ENCODE results near the gene KIF26B.
"Not testable (repeated sequence)": the region's sequence is repeated elsewhere in the genome, so short reads cannot be mapped to it uniquely, and the experiment has no call there.

Gene KIF26B

DNA sequence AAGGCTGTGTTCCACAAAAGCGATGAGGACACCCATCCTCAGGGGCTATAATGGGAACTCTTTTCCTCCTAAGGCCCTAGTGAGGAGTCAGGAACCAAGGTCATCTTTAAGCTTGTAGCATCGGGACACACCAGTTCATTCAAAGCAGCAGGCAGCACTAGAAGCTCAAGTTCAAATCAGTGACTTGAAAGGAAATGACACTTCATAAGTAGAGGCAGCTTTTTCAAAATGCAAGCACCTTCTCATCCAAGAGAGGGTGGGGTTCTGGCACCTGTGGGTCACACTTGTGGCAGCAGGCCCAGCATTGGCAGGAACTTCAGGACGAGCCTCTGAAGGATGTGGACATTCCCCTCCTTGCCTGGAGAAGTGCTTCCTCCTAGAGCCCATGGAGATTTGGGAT is 496.3 kb downstream of the KIF26B start:
- no peak for DNase-seq (ENCODE audit: low spot score)

DNA sequence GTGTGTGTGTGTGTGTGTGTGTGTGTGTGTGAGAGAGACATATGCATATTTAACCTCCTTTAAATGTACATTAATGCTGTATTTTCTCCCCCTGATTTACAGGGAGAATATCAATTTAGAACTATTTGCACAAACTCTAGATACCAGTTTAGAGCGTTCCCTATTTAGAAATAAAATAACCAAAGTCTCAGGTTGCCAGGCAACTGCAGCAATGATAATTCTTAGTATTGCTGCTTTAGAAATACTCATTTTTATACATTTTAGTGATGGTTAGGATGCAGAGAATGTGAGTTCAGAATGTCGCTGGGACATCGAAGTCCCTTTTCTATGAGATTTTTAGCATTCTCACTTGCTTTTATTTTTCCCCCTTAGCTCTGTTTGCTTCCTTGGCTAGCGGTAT is 497.3 kb downstream of the KIF26B start:
- no peak for DNase-seq (ENCODE audit: low spot score)

DNA sequence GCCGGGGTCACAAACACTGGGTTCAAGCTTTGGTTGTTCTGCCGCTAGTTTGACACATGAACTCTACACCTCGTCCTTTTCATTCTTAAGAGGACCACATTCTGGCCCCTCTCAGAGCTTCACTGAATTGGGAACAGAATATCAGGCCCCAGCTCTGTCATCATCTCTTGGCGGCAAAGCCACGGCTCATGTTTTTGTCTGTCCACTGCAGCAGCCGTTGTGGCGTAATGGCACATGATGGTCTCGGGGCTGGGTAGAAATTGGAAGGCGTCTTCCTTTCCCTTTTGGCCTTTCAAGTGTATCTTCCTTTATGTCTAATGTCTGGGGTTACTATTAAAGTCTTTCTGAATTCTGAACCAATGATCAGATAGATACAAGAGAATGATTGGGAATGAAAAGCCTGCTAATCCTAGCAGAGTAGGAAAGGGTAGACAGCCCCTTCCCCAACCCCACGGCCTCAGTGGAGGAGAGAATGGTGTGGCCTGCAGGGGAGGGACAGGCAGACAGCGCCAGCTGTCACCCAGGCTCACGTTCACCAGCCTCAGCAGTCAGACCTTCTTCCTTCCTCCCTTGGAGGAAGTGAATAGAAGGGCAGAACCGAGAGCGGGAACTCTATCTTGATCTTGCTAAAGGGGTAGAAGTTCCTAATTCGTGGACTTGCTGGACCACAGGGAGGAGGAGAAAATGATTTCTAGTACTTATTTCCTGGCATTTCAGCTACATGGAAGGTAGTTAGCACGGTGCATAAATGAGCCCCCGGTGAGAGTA is 498.1 kb downstream of the KIF26B start:
- no peak for DNase-seq (ENCODE audit: low spot score)

DNA sequence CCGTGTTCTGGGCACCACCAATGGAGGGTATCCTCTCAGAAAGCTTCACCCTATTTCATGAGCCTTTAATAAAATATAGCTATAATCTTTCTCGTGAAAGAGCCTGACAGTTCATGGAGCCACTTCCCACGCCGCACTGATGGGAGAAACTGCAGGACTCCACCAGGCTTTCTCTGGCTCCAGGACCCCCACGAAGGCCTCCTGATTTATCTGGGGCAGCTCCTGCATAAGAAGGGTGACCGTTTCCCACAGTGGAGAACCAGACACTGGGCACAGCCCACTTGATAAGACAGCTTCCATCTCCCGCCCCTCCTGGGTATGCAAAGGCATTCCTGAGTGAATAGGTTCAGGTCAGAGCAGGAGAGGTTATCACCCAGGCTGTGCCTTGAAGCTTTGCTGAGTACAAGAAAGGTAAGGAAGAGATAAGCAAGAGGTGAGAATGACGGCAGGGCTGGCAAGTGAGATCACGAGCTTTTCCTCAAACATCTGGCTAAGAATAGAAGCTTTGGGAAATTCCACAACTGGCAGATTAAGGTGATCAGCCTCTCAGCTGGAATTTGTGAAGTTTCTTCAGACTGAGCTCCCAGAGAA is 499.8 kb downstream of the KIF26B start:
- no peak for DNase-seq (ENCODE audit: low spot score)

DNA sequence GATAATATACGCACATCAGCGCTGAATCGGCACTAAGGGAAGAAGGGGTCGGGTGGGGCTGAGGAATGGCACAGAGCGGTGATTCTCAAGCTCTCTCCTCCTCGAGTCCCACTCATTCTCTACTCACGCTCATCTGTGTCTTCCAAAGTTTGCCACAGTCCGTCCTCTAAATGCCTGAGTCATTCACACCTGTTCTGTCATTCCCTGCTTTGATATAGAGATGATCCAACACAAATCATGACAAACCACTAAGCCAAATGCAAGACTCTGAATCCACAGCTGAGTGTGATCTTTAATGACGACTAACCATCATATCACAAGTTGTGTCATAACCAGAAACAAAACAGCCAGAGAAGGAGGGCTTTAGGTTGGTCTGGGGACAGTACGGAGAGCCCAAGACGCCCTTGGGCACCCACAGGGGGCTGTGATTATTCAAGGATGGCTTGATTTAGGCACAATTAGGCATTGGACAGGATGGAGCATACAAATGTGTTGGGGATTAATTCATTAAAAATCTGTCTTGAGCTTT is 501.5 kb downstream of the KIF26B start:
- DNase-seq (ENCODE audit: low spot score), result no peak

DNA sequence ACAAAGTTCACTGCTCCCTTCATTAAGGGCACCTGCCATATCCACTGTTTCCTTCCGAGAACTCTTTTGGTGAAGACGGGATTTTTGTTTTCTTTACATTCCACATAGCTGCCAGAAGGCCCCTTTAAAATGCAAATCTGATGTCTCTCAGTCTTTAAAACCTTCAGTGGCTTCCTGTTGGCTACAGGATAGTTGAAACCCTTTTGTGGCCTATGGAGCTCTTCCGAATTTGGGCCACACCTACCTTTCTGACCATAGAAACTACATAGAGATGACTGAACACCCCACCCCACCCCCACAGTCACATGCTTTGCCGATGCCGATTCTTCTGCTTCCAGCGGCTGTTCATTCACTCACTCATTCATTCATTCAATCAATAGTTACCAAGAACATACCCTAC is 502.6 kb downstream of the KIF26B start:
- DNase-seq (ENCODE audit: low spot score), result no peak

DNA sequence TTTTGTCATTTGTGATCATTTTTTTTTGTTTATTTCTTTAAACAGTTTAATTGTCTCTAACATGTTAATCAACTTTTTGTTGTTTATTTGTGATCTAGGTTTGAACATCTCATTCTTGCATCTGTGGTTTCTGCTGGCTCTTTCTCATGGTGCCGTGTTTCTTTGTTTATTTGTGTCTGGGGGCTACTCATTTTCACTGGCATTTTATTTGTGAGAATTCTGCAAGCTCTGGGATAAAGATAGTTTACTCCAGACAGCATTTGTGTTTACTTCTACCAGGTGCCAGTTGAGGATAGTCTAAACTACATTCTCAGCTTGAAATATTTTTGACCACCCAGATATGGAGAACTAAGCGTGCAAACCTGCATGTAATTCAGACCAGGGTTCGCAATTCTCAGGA is 508.6 kb downstream of the KIF26B start:
- DNase-seq (ENCODE audit: low spot score), result no peak

DNA sequence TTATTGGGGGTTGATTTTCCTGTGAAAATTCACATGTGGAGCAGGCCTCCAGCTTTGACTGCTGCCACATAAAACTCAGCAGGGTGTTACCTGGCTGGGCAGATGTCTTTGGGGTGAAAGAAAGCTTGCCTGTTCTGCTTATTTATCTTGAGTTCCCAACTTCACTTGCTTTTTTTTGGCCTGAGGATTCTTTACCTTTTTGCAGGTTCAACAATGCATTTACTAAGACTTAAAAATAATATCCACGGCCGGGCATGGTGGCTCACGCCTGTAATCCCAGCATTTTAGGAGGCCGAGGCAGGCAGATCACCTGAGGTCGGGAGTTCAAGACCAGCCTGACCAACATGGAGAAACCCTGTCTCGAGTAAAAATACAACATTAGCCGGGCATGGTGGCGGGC is 509.1 kb downstream of the KIF26B start:
- no peak for DNase-seq (ENCODE audit: low spot score)

DNA sequence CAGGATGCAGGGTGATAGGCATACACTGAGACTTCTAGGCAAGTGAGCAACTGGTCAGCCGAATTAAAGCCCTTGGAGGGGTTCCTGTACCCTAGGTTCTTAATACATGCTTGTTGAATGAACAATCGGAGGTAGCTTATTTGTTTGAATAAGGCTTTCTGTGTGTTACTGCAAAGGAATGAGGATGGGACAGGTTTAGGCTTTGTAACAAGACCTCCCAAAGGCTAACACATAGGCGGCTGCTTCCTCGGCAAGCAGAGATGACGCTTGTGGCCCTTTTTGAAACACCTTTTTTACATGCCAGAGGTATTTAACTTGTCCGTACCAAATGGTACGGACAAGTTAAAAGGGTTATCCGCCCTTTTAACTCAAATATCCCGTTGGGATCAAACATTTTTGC is 511.6 kb downstream of the KIF26B start:
- DNase-seq (ENCODE audit: low spot score), result no peak

DNA sequence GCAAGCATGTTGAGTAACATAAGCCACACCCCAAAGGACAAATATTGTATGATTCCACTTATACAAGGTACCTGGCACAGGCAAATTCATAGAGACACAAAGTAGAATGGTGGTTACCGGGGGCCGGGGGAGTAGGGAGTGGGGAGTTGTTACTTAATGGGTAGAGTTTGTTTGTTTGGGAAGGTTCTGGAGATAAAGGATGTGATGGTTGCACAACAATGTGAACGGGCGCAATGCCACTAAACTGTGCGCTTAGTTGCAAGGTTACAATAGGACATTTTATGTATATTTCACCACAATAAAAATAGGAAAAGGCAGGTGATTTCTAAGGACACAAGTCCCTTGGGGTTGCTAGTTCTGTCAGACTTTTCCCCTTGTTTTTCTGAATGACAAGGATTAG is 516.6 kb downstream of the KIF26B start:
- no peak for DNase-seq (ENCODE audit: low spot score)

DNA sequence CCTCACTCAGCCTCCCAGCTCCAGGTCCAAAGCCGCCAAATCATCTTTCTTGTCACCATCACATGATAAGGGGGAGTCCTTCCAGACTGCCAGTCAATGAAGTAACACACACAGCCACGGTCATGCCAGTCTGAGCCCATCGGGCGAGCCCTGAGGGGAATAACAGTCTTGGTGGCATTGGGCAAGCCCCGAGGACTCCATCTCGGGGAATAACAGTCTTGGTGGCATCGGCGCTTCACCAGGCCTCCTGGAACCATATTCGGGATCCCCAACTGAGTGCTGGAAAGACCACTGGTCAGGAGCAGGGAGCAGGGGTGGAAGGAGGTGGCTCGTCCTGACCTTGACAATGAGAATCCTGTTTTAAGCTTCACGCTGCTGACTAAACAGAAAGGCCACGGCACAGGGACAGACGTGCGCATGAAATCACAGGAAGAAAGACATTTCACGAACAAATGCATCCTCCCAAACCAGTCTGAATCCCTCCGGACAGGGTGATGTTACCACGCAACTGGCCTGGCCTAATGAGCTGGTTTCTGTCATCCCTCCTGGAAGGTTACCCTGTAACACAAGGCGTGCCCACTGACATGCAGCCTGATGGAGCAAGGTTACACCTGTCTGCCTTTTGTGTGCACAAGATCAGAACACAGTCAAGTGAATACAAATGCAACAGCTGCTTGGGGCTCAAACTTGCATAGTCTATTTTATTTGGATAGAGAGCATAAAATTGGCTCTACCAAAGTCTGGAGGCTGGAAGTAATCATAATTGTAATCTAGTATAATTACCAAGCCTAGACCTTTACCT is 517.4 kb downstream of the KIF26B start:
- DNase-seq (ENCODE audit: low spot score), result no peak

DNA sequence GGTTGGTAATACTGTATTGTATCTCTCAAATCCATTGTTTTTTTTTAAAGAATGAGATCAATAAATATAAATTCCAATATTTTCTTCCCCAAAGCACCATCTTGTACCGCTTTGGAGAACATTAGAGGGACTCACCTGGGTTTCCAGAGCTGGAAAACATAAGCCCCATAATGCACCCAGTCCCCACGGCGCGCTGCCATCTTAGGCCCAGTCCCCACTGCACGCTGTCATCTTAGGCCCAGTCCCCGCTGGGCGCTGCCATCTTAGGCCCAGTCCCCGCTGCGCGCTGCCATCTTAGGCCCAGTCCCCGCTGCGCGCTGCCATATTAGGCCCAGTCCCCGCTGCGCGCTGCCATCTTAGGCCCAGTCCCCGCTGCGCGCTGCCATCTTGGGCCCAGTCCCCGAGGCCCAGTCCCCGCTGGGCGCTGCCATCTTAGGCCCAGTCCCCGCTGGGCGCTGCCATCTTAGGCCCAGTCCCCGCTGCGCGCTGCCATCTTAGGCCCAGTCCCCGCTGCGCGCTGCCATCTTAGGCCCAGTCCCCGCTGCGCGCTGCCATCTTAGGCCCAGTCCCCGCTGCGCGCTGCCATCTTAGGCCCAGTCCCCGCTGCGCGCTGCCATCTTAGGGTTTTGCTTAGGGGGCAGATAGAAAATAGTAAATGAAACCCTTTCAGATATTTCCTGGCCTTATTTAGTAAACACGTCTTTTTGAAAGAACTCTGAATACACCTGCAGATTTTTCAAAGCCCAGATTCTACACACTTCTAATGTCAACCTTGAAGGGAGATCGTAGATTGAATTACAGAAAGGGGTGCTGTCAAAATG is 518.3 kb downstream of the KIF26B start:
- not testable (repeated sequence) for DNase-seq (ENCODE audit: low spot score)

DNA sequence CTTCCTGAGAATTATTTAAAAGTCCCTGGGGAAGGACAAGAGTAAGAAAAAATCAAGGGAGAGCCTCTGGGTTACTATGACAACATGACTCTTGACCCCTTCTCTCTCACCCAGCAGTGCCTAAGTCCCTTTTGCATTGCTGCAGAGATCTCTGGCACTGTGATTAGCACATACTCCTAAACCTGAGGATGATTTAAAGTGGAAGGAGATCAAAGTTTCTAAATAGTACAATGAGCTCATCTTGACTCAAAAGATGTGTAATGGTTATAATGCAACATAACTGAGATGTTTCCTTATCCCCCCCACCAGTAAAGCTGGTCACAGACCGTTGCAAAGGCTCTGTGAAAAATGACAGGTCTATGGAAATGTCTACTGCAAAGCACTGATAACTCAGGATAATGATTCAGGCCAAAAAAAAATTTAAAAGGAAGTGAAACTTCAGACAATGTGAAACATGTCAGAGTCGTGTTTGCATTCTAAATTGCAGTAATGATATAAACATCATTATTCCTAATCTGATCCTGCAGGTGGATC is 519.2 kb downstream of the KIF26B start:
- no peak for DNase-seq (ENCODE audit: low spot score)

DNA sequence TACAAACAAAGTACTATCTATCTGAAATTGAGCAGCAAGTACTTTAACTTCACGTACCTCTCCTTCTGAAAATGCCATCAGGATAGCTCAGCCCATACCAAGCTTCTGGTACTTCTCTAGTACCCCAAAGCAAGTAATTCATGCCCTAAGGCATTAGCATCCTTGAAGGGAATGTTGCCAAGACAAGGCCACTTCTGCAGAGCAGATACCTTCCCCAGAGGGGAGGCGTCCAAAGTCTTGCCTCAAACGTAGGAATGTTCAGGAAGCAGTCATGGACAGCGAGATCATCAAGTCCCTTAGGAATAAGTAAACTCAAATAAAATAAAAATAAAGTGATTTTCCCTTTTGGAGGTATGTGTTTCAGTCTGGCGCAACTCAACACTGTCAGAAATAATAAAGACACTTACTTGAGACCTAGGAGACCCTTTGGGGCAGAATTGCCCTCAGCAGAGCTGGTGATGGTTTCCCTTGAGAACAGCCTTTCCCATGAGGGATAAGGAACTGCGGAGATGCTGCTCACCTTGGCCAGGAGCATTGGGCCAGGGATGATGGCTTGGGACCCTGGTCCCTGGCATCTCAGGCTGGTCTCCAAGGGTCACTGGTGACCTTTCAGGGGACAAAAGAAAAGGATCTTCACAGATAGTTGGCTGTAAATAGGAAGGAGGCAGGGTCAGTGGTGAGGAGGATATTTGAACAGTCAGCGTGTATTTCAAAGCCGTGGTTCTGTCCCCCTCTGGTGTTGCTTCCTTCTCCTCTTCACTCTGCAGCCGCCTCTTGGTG is 522.9 kb downstream of the KIF26B start:
- DNase-seq (ENCODE audit: low spot score), result no peak

DNA sequence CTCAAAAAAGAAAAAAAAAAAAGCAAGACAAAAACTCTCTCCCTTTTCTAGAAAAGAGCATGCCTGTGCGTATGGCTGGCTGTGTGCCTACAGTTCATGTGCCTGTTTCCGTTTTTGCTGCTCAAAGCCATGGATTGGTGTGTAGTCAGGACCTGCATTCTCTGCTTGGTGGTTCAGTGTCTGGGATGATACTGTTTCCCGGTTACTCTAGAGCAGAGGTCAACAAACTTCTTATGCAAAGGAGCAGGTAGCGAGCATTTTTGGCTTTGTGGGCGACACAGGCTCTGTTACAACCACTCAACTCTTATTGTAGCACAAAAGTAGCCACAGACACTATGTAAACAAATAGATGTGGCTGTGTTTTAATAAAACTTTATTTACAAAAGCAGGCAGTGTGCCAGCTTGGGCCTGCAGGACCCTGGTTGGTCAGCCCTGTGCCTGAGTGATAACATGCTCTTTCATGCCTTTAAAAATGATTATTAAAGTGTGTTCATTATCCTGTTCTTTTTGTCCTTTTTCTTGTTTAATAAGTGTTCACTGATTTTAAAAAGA is 524.2 kb downstream of the KIF26B start:
- DNase-seq (ENCODE audit: low spot score), result no peak

DNA sequence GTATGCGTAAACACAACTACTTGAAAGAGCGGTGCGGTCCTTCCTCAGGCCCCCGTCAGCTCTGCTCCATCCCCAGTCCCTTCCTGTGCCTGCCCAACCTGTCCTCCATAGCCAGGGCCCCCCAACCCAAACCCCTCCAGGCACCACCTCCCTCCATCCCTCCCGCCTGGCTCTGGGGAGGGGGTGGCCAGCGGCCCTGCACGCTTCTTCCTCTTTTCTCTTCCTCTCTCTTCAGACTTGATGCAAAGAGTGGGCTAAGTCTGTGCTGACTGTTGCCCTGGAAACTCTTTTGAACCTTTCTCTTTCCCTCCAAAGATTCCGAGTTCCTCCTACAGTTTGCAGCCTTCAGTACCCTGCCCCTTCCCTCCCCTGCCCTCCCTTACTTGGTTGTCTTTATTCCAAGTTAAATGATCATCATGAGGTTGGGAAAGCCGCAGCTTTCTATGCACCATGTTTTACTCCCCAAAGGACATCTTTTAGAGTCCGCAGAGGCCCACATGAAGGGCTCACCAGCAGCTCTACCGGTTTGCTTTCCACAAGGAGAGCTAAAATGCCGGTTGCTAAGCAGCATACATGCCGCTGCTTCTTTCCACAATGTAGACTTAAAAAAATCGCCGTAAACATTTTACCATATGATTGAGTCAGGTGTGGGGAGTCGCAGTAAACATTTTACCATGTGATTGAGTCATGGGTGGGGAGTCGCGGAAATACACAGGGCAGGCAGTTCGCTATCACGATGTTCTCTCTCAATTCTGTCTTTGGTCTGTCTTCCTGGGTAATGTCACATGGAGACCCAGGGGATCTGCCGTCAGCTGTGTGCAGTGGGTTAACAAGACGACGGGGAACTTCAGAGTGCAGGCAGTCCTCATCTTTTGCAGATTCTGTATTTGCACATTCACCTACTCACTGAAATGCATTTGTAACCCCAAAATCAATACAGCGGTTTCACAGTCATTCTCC is 525.3 kb downstream of the KIF26B start:
- DNase-seq (ENCODE audit: low spot score), result no peak

DNA sequence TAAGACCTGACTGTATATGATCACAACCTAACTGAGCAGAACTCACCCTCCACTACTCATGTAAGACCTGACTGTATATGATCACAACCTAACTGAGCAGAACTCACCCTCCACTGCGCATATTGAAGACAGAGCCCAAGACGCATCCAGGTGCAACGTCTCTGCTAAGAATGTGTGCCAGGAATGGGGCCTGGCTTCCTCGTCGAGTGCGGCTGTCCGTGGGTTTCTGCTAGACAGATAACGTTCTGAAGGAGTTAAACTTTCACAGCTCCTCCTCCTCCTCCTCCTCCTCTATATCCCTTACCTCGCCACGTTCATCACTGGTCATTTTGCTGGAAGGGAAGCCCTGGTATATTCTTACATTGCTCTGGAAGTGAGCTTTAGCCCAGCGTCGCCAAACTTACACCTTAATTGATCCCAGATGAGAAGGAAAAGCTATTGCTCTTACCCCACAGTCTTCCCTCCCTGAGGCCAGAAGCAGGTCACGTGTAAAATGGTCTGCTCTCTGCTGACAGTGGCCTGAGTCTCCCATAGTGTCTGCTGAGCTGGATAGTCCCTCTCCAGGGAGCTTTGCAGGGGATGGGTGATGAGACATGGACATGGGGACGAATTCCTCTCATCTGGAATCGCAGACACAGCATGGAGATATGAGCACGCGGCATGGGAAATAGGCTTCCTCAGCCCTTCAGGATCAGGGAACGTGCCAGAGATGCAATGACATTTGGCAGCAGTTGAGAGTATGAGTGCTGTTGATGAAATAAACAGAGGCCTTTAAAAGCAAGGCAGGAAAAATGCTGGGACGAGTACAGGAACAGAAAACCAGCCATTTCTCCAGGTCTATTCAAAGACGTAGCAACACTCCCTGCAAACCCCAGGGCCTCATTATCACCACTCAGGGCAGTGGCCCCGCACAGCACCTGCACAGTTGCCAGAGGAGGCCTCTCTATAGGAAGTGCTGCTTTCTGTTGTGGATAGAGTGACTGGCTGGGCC is 528.1 kb downstream of the KIF26B start:
- DNase-seq (ENCODE audit: low spot score), result no peak

DNA sequence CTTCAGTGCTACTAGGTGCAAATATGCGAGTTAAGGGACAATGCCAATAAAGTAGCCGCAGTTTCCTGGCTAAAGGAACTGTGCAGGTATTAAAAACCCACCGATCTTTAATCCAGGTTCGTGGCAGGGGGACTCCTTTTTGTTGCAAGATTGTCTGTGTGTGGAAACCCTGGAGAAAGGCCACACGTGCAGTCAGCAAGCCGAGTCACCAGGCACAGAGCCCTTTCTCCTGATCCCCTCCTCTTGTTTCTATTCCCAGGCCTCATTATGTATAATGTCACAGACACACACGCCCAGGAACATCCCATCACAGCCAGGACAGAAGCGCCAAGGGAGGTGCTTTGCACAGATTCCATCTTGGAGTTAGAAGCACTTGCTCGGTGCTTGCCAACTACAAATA is 528.9 kb downstream of the KIF26B start:
- DNase-seq (ENCODE audit: low spot score), result no peak
